ENCODE measurements around the gene CIAO3. TPM values are rescaled to one million over a fixed set of nuclear protein-coding genes. Genes with fewer than 3 reads are reported as not detected.

CIAO3 gene
- polyA plus RNA-seq, 1 donor from 2014 or later, result 57.8 TPM

GRCh38 chr16:679814-680624, 60.8 kb downstream of the CIAO3 start, which contains the start of gene STUB1:
STUB1 (plus strand) TSS chr16:680410; CDS start chr16:680526, 116 bp downstream.
- Histone ChIP-seq H3K9me3 (ENCODE audit: low read length) (no peaks in the 10 kb centered on the region), H3K9ac (ENCODE audit: low read length) (peak within 1 kb of the TSS; percentile 74), H3K27ac (ENCODE audit: low read length) (peak within 1 kb of the TSS; percentile 56), H3K9me2 (ENCODE audit: insufficient read depth, low read length) (no peaks in the 10 kb centered on the region), H3F3A (ENCODE audit: insufficient read depth, low read length, poor library complexity, severe bottlenecking) (no peaks in the 10 kb centered on the region), H4K20me1 (ENCODE audit: insufficient read depth) (peaks cover 6% of the 10 kb centered on the region), H3K4me2 (ENCODE audit: low read length) (peak within 1 kb of the TSS; percentile 93), H3K79me2 (replicated peaks; ENCODE audit: insufficient read depth, low read length) (peaks cover 20% of the 10 kb centered on the region), H3K4me3 (ENCODE audit: low read length) (peak within 1 kb of the TSS; percentile 70), H2AFZ (ENCODE audit: low read depth, low read length) (no peak within 1 kb of the TSS), H3K27me3 (ENCODE audit: insufficient read depth, low read depth, low read length) (peaks cover 3% of the 10 kb centered on the region), H3K36me3 (ENCODE audit: insufficient read depth, low read length) (no peaks in the 10 kb centered on the region)
- TF ChIP-seq EP300 (conservative IDR thresholded peaks at IDR 0.05; ENCODE audit: poor library complexity, severe bottlenecking) (peak; percentile 33), EZH2 (IDR thresholded peaks at IDR 0.05; ENCODE audit: borderline replicate concordance, insufficient read depth, low read length, poor library complexity, severe bottlenecking) (no peak), REST (IDR thresholded peaks at IDR 0.05; ENCODE audit: borderline replicate concordance) (no peak), POLR2AphosphoS5 (IDR thresholded peaks at IDR 0.05) (peak; percentile 59), TAF1 (IDR thresholded peaks at IDR 0.05; ENCODE audit: low read depth) (no peak), RAD21 (conservative IDR thresholded peaks at IDR 0.05) (peak; percentile 22), CTCF (IDR thresholded peaks at IDR 0.05; ENCODE audit: poor library complexity, severe bottlenecking) (no peak), SMC3 (conservative IDR thresholded peaks at IDR 0.05; ENCODE audit: poor library complexity) (no peak), MXI1 (conservative IDR thresholded peaks at IDR 0.05; ENCODE audit: poor library complexity, severe bottlenecking) (peak; percentile 83)

Small RNA genes lying within 50 kb of the gene (small RNA-seq; reads per million reads assigned to genes)
- 0 reads per million in 3 experiments for gene MIR662

Other genes with a start within 250 kb of the CIAO3 start
- gene CAPN15, start 213.3 kb downstream of the CIAO3 start, polyA plus RNA-seq, result 11.5 and 15.6 TPM in 2 replicates
- not detected in 2 replicates for gene PRR35, start 180.6 kb downstream of the CIAO3 start, polyA plus RNA-seq
- gene NHLRC4, start 174.0 kb downstream of the CIAO3 start, polyA plus RNA-seq, result not detected in 2 replicates
- gene PIGQ, start 171.0 kb downstream of the CIAO3 start, polyA plus RNA-seq, result 69.2 and 78.8 TPM in 2 replicates
- 40.7 and 44.5 TPM in 2 replicates for gene RAB40C, start 150.9 kb downstream of the CIAO3 start, polyA plus RNA-seq
- gene WFIKKN1, start 110.0 kb downstream of the CIAO3 start, polyA plus RNA-seq, result 0.43 and 1.1 TPM in 2 replicates
- 127 and 128 TPM in 2 replicates for gene METTL26, start 104.7 kb downstream of the CIAO3 start, polyA plus RNA-seq
- 29.1 and 54.1 TPM in 2 replicates for gene MCRIP2, start 99.2 kb downstream of the CIAO3 start, polyA plus RNA-seq
- 30.0 and 32.1 TPM in 2 replicates for gene WDR90, start 91.6 kb downstream of the CIAO3 start, polyA plus RNA-seq
- gene RHOT2, start 72.9 kb downstream of the CIAO3 start, polyA plus RNA-seq, result 132 and 192 TPM in 2 replicates
- gene RHBDL1, start 65.3 kb downstream of the CIAO3 start, polyA plus RNA-seq, result 7.2 and 10.8 TPM in 2 replicates
- gene STUB1, start 60.6 kb downstream of the CIAO3 start, polyA plus RNA-seq, result 120 and 151 TPM in 2 replicates
- 44.7 and 51.6 TPM in 2 replicates for gene JMJD8, start 56.7 kb downstream of the CIAO3 start, polyA plus RNA-seq
- gene WDR24, start 50.6 kb downstream of the CIAO3 start, polyA plus RNA-seq, result 23.0 and 28.8 TPM in 2 replicates
- gene FBXL16, start 35.2 kb downstream of the CIAO3 start, polyA plus RNA-seq, result 3.4 and 6.1 TPM in 2 replicates
- gene METRN, start 25.9 kb downstream of the CIAO3 start, polyA plus RNA-seq, result 37.6 and 56.1 TPM in 2 replicates
- 73.4 and 98.7 TPM in 2 replicates for gene ANTKMT, start 19.9 kb downstream of the CIAO3 start, polyA plus RNA-seq
- 8.8 and 10.7 TPM in 2 replicates for gene CCDC78, start 14.6 kb downstream of the CIAO3 start, polyA plus RNA-seq
- gene HAGHL, start 13.9 kb downstream of the CIAO3 start, polyA plus RNA-seq, result 28.3 and 37.6 TPM in 2 replicates
- 0.40 and 0.63 TPM in 2 replicates for gene MSLN, start 19.7 kb upstream of the CIAO3 start, polyA plus RNA-seq
- 42.4 and 44.8 TPM in 2 replicates for gene RPUSD1, start 47.4 kb upstream of the CIAO3 start, polyA plus RNA-seq
- 25.7 and 31.2 TPM in 2 replicates for gene CHTF18, start 47.6 kb upstream of the CIAO3 start, polyA plus RNA-seq
- not detected in 2 replicates for gene GNG13, start 59.7 kb upstream of the CIAO3 start, polyA plus RNA-seq
- 9.2 and 16.2 TPM in 2 replicates for gene LMF1, start 230.0 kb upstream of the CIAO3 start, polyA plus RNA-seq
- gene SOX8, start 240.8 kb upstream of the CIAO3 start, polyA plus RNA-seq, result 3.9 and 4.6 TPM in 2 replicates